HepG2 (cell line): ENCODE measurements around the gene RTN4RL2. TPM values are rescaled to one million over a fixed set of nuclear protein-coding genes. Genes with fewer than 3 reads are reported as not detected.

Experiments
- CREB1 ChIP-seq, 2 experiments: fragments of 450-650 bp in 1 of 2; IDR thresholded peaks; 2 replicates each; pipeline ENCODE4 v1.6.1; 2016 to 2017; ENCODE audit warnings: control low read depth in 1 of 2, mild to moderate bottlenecking in 1 of 2, missing compliant biosample characterization in 1 of 2, missing genetic modification characterization in 1 of 2
- ETV5 ChIP-seq: IDR thresholded peaks from 2 replicates; pipeline ENCODE4 v1.6.1; 2018; ENCODE audit warnings: missing biosample characterization, missing genetic modification reagents, inconsistent platforms, borderline replicate concordance
- HOXA5 ChIP-seq: sonication (generic); formaldehyde crosslinking; IDR thresholded peaks from 2 replicates; pipeline ENCODE4 v1.4.0; 2020; ENCODE audit warnings: missing genetic modification reagents
- JDP2 ChIP-seq: sonication (generic); formaldehyde crosslinking; IDR thresholded peaks from 2 replicates; pipeline ENCODE4 v1.8.1; 2022; ENCODE audit warnings: missing genetic modification reagents, borderline replicate concordance
- JUND ChIP-seq: sonication (generic); formaldehyde crosslinking; IDR thresholded peaks from 2 replicates; pipeline ENCODE4 v1.8.0; 2022; ENCODE audit warnings: mild to moderate bottlenecking, missing genetic modification reagents
- NFE2L1 ChIP-seq: sonication (generic); formaldehyde crosslinking; IDR thresholded peaks from 2 replicates; pipeline ENCODE4 v1.4.0; 2020; ENCODE audit warnings: missing genetic modification reagents, mild to moderate bottlenecking, borderline replicate concordance
- SMAD3 ChIP-seq: sonication (generic); formaldehyde crosslinking; IDR thresholded peaks from 2 replicates; pipeline ENCODE4 v1.4.0; 2020; ENCODE audit warnings: missing genetic modification reagents
- SSRP1 ChIP-seq: IDR thresholded peaks from 2 replicates; pipeline ENCODE4 v1.6.1; 2016; ENCODE audit warnings: control low read depth
- TCF7L2 ChIP-seq: IDR thresholded peaks from 2 replicates; pipeline ENCODE4 v1.6.1; 2011; ENCODE audit warnings: mild to moderate bottlenecking, low read depth, low read length, moderate library complexity
- ZHX2 ChIP-seq, 2 experiments: sonication (generic) in 1 of 2; formaldehyde crosslinking in 1 of 2; IDR thresholded peaks; 2 replicates each; pipeline versions ENCODE4 v1.6.1 to v1.9.0; 2014 to 2022; ENCODE audit warnings: antibody characterized with exemption in 1 of 2, borderline replicate concordance in 1 of 2, inconsistent platforms in 1 of 2, low read depth in 1 of 2, missing genetic modification reagents in 1 of 2
- ZNF225 ChIP-seq: sonication (generic); formaldehyde crosslinking; IDR thresholded peaks from 2 replicates; pipeline ENCODE4 v1.4.0; 2020; ENCODE audit warnings: mild to moderate bottlenecking, missing genetic modification reagents
- ZNF281 ChIP-seq: sonication (generic); formaldehyde crosslinking; IDR thresholded peaks from 2 replicates; pipeline ENCODE4 v1.4.0; 2020; ENCODE audit warnings: missing genetic modification reagents, borderline replicate concordance
- ZNF292 ChIP-seq: sonication (generic); formaldehyde crosslinking; IDR thresholded peaks from 2 replicates; pipeline ENCODE4 v1.8.1; 2022; ENCODE audit warnings: mild to moderate bottlenecking, low read depth, missing genetic modification reagents, borderline replicate concordance
- ZNF343 ChIP-seq: sonication (generic); formaldehyde crosslinking; IDR thresholded peaks from 2 replicates; pipeline ENCODE4 v1.4.0; 2020; ENCODE audit warnings: mild to moderate bottlenecking, missing genetic modification reagents
- ZNF563 ChIP-seq: sonication (generic); formaldehyde crosslinking; IDR thresholded peaks from 2 replicates; pipeline ENCODE4 v1.8.0; 2022; ENCODE audit warnings: mild to moderate bottlenecking, moderate library complexity, missing genetic modification reagents
- ZNF766 ChIP-seq: sonication (generic); formaldehyde crosslinking; IDR thresholded peaks from 2 replicates; pipeline ENCODE4 v1.5.0; 2020; ENCODE audit warnings: missing genetic modification reagents, borderline replicate concordance
- ZNF773 ChIP-seq: sonication (generic); formaldehyde crosslinking; IDR thresholded peaks from 2 replicates; pipeline ENCODE4 v1.4.0; 2020; ENCODE audit warnings: missing genetic modification reagents, borderline replicate concordance
- ZSCAN21 ChIP-seq: sonication (generic); formaldehyde crosslinking; IDR thresholded peaks from 2 replicates; pipeline ENCODE4 v1.8.0; 2022; ENCODE audit warnings: mild to moderate bottlenecking, missing genetic modification reagents, moderate library complexity, borderline replicate concordance
- polyA plus RNA-seq, 8 experiments: library from polyadenylated mRNA; depleted of rRNA in 3 of 8; stranded (reverse) in 7 of 8; unstranded in 1 of 8; fragments of >200 nt; fragmentation: Illumina TruSeq in 4 of 8; extraction: Trizol in 4 of 8; gene quantifications; 2 replicates each; pipeline versions ENCODE4 v1.2.1 to v1.2.3, GENCODE V29; 2011 to 2016; ENCODE audit warnings: low read depth in 4 of 8, missing spikeins in 1 of 8, mixed read lengths in 1 of 8; ENCODE audit not compliant: insufficient read depth in 1 of 8
- total RNA-seq, 5 experiments: library from RNA; depleted of rRNA; stranded (reverse); fragments of >200 nt; fragmentation: Illumina TruSeq; extraction: Trizol; gene quantifications; 2 replicates each; pipeline ENCODE4 v1.2.3, GENCODE V29; 2016; ENCODE audit warnings: low read depth in 1 of 5

RTN4RL2 gene
- total and polyA plus RNA-seq, 2 of the 13 experiments (the other 11 are each of a cell fraction or from before 2014, with no cell fraction given) = 1.3 to 4.3 TPM

GRCh38 chr11:57497303-57498247 lies 37.2 kb downstream of the RTN4RL2 start (continued):
- TF ChIP-seq ZNF281 (CRISPR knock-in tag) = peak; percentile 16; the same call in 1 of the 2 replicates
- TF ChIP-seq NFE2L1 (CRISPR knock-in tag) = no peak
- peak; percentile 72 for TF ChIP-seq ZNF292 (CRISPR knock-in tag)
- TF ChIP-seq ZNF563 (CRISPR knock-in tag) = no peak
- TF ChIP-seq ETV5 = peak; percentile 16; the same call in 1 of the 2 replicates
- TF ChIP-seq ZHX2 (IDR thresholded peaks at IDR 0.05; ENCODE audit: low read depth) = no peak
- TF ChIP-seq ZHX2 (CRISPR knock-in tag; IDR thresholded peaks at IDR 0.05; ENCODE audit: borderline replicate concordance) = 0 out of 2 replicates have a peak, but pooled peaks have one; percentile 53
- TF ChIP-seq JUND (CRISPR knock-in tag) = peak; percentile 25; the same call in 1 of the 2 replicates
- TF ChIP-seq ZNF225 (CRISPR knock-in tag) = 0 out of 2 replicates have a peak, but pooled peaks have one; percentile 23
- peak; percentile 83; the same call in 1 of the 2 replicates for TF ChIP-seq SSRP1 (CRISPR knock-in tag)
- peak; percentile 26; the same call in 1 of the 2 replicates for TF ChIP-seq ZNF343 (CRISPR knock-in tag)
- TF ChIP-seq SMAD3 (CRISPR knock-in tag) = peak; percentile 78
- TF ChIP-seq HOXA5 (CRISPR knock-in tag) = peak; percentile 18; the same call in 1 of the 2 replicates
- TF ChIP-seq JDP2 = no peak
- TF ChIP-seq CREB1 (IDR thresholded peaks at IDR 0.05) = peak; percentile 31; the same call in 1 of the 2 replicates
- 0 out of 2 replicates have a peak, but pooled peaks have one; percentile 43 for TF ChIP-seq CREB1 (CRISPR knock-in tag; IDR thresholded peaks at IDR 0.05)
- no peak for TF ChIP-seq TCF7L2
- TF ChIP-seq ZNF773 (CRISPR knock-in tag) = no peak
- TF ChIP-seq ZNF766 (CRISPR knock-in tag) = 0 out of 2 replicates have a peak, but pooled peaks have one; percentile 55
- TF ChIP-seq ZSCAN21 (CRISPR knock-in tag) = no peak; the same call in 1 of the 2 replicates
